Ovary (tissue), 9 donors: ENCODE measurements around the gene TBX2. TPM values are rescaled to one million over a fixed set of nuclear protein-coding genes. Genes with fewer than 3 reads are reported as not detected.
A peak's percentile ranks its signal among the peaks of the same experiment; 100 is the strongest.

ENCODE experiments used
- DNase-seq, 5 donors: peaks; one replicate each; pipeline ENCODE4 v3.0.0-alpha.2; 2019 to 2020
- H3K27ac ChIP-seq, 2 donors: fragments of 200-600 bp; one replicate each; pipeline versions ENCODE4 v1.5.1 to v1.8.0; 2019 to 2022
- H3K27me3 ChIP-seq: fragments of 200-600 bp; one replicate; pipeline ENCODE4 v1.8.0; 2022
- H3K36me3 ChIP-seq: fragments of 200-600 bp; sonication (generic); one replicate; pipeline ENCODE4 v1.5.1; 2019
- H3K4me1 ChIP-seq: one replicate; pipeline ENCODE4 v1.8.1; 2013; ENCODE audit warnings: mild to moderate bottlenecking, moderate library complexity; ENCODE audit not compliant: insufficient read depth
- H3K4me3 ChIP-seq: fragments of 200-600 bp; sonication (generic); one replicate; pipeline ENCODE4 v1.5.1; 2017
- H3K9me3 ChIP-seq, 2 donors: fragments of 200-600 bp in 1 of 2; sonication (generic) in 1 of 2; one replicate each; pipeline versions ENCODE4 v1.5.1 to v1.8.1; 2013 to 2019; ENCODE audit warnings: mild to moderate bottlenecking in 1 of 2, moderate library complexity in 1 of 2
- CTCF ChIP-seq, 3 donors: fragments of 450-650 bp in 2 of 3; fragments of 200-600 bp in 1 of 3; IDR thresholded peaks; one replicate each; pipeline versions ENCODE4 v1.5.1 to v1.8.0; 2016 to 2022; ENCODE audit warnings: antibody characterized with exemption in 3 of 3, mild to moderate bottlenecking in 1 of 3
- EP300 ChIP-seq: sonication (generic); formaldehyde crosslinking; IDR thresholded peaks from one replicate; pipeline ENCODE4 v1.6.1; 2017; ENCODE audit warnings: antibody characterized with exemption
- POLR2A ChIP-seq: fragments of 450-650 bp; IDR thresholded peaks from one replicate; pipeline ENCODE4 v1.6.1; 2017; ENCODE audit warnings: antibody characterized with exemption, mild to moderate bottlenecking, moderate library complexity
- WGBS, 3 donors: extraction: QIAGEN DNeasy Blood & Tissue Kit in 1 of 3; methylation state at CpG; one replicate each; pipeline versions ENCODE4 v1.1.5 to v1.1.7; 2013 to 2017; 5-methylcytosine and 5-hydroxymethylcytosine counted together
- intact Hi-C, 4 donors: fragments of 100-400 bp; cut with DNase I; formaldehyde crosslinking; loops; one replicate each; pipeline versions ENCODE4 v1.11.0 to v1.15.1; 2022 to 2023
- polyA plus RNA-seq, 2 donors: library from polyadenylated mRNA; stranded (reverse); fragments of 200-250 nt in 1 of 2; fragments of 350-450 nt in 1 of 2; fragmentation: Illumina TruSeq in 1 of 2; extraction: RNeasy Lipid Tissue Mini Kit (QIAGEN cat#74804) in 1 of 2; gene quantifications; one replicate each; pipeline ENCODE4 v1.2.3, GENCODE V29; 2013 to 2014
- total RNA-seq, 7 donors: library from RNA; depleted of rRNA in 2 of 7; stranded (reverse); fragments of >200 nt in 2 of 7; fragmentation: NEBNext Ultra II Directional in 3 of 7; extraction: Animal tissue kit (Norgen Biotek cat#: 25700) in 3 of 7; gene quantifications; one replicate each; pipeline versions ENCODE4 v1.1.0 to v1.2.4, GENCODE V29; 2016 to 2023
- donor health status: DM: no; HTN: no; CAD: no; lungs with moderate emphysema.
- donor health status: DM: no; HTN: no; CAD: no.
- donor health status: Bipolar disorder and iron deficiency.
- donor health status: DM: yes; HTN: yes; CAD: no.
- donor health status: DM: no; HTN: no; CAD: no.
- donor health status: DM: yes; HTN: yes; CAD: no.

The TBX2 gene
- total and polyA plus RNA-seq, 9 donors: 4.8 to 22.2 (median 16.0) TPM

GRCh38 chr17:61388561-61389356, 10.9 kb upstream of the TBX2 start:
- H3K27me3 ChIP-seq: no peaks in the 10 kb centered on the region
- 87 to 89% (median 88%) methylated on average over 21 of the region's 21 CpGs for WGBS, 3 donors
- no peaks in the 10 kb centered on the region for H3K9me3 ChIP-seq
- no peak for DNase-seq
- no peaks in the 10 kb centered on the region for H3K4me1 ChIP-seq
- no peaks in the 10 kb centered on the region for H3K36me3 ChIP-seq
- no peak overlapping the region for H3K27ac ChIP-seq
- intact Hi-C loops: no loop called here
- TF ChIP-seq CTCF (IDR thresholded peaks at IDR 0.05) (no peak), POLR2A (no peak), EP300 (no peak)
- no peak overlapping the region for H3K4me3 ChIP-seq

DNA sequence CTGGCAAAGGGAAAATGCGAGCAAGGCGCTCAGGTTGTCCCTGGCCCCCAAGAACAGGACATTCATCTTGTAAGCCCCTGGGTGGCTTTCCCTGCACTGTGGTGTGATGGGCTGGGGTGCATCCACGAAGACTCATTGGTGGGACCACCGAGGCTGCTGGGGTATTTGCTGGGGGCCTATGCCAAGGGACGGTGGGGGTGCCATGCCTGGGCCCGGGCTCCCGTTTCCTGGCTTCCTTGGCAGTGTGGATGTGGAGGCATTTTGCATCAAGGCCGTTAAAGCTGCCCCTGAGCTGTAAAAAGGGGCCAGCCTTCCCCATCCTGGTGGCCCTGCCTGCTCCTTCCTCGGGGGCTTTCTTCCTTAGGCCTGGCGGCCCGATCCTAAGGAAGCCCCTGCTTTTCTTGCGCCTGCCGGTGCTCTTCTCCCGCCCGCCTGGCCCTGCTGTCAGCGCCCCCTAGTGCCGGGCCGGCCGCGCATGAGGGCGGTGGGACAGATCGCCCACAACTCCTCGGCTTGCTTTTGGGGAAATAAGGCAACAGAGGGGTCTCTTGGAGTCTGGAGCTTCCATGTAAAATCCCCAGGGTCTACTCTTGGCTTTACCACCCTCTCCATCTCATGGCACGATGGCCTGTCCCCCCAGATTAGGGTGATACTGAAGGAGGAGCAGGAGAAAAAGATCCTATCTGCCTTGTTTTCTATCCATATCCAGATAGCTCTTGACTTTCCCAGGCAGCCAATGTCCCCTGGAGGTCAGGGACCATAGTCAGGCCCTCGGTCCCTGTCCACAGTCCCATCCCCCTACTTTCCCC, 9.8 kb upstream of the TBX2 start:
- DNase-seq: peak in 2 of 5 donors; percentile 55 to 70
- Histone ChIP-seq H3K27me3 (no peaks in the 10 kb centered on the region), H3K4me3 (no peak overlapping the region), H3K4me1 (no peaks in the 10 kb centered on the region), H3K36me3 (no peaks in the 10 kb centered on the region), H3K9me3 (no peaks in the 10 kb centered on the region), H3K27ac (no peak overlapping the region)
- intact Hi-C loops: loop anchor here in 2 of 4 donors (10.0 kb wide), 2 partner anchors 135 to 385 kb away; no protein-coding TSS in a partner anchor
- 23 to 26% (median 25%) methylated on average over 25 of the region's 25 CpGs for WGBS, 3 donors
- TF ChIP-seq CTCF (IDR thresholded peaks at IDR 0.05): peak; percentile 47 to 55 (median 48)
- no peak for TF ChIP-seq POLR2A
- no peak for TF ChIP-seq EP300

GRCh38 chr17:61390479-61390791, 9.2 kb upstream of the TBX2 start:
- H3K9me3 ChIP-seq: no peaks in the 10 kb centered on the region
- H3K27me3 ChIP-seq: no peaks in the 10 kb centered on the region
- H3K36me3 ChIP-seq: no peaks in the 10 kb centered on the region
- DNase-seq: no peak
- no peaks in the 10 kb centered on the region for H3K4me1 ChIP-seq
- 68 to 73% (median 70%) methylated on average over 11 of the region's 11 CpGs for WGBS, 3 donors
- H3K4me3 ChIP-seq: no peak overlapping the region
- TF ChIP-seq CTCF (IDR thresholded peaks at IDR 0.05): no peak
- TF ChIP-seq EP300: no peak
- TF ChIP-seq POLR2A: no peak
- H3K27ac ChIP-seq: no peak overlapping the region
- intact Hi-C loops: loop anchor here in 2 of 4 donors (10.0 kb wide), 2 partner anchors 136 to 386 kb away; no protein-coding TSS in a partner anchor

DNA sequence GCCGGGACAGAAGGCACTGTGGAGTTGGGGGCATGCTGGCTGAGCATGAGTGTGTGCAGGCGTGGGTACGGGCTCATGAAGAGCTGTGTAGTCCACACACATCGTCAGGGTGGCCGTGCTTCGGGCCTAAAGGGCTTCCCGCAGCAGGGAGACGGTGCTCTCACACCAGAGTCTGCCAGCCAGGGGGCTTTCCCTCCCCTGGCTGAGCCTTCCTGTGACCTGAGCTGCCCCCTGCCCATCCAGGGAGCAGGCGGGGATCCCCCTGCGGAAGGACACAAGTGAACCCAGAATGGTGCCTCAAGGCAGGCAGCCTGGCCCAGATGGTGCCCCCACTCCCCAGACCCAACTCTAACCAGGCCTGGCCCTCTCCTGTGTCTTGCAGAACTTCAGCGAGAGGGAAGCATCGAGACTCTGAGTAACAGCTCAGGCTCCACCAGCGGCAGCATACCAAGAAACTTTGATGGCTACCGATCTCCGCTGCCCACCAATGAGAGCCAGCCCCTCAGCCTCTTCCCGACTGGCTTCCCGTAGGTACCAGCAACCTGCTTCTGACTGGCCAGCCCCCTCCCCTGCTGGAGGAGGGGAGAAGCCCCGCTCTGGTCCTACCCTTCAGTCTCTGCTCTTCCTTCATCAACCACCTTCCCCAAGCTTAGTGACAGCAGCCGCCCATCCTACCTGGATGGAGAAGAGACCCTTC, 7.9 kb upstream of the TBX2 start:
- TF ChIP-seq CTCF (IDR thresholded peaks at IDR 0.05) (no peak), POLR2A (no peak), EP300 (no peak)
- no peak overlapping the region for H3K4me3 ChIP-seq
- peaks cover 5% of the 10 kb centered on the region for H3K27me3 ChIP-seq
- WGBS, 3 donors: 91 to 94% (median 93%) methylated on average over 18 to 19 of the region's 19 CpGs
- intact Hi-C loops: loop anchor here in 2 of 4 donors (10.0 kb wide), 2 partner anchors 137 to 387 kb away; no protein-coding TSS in a partner anchor
- no peaks in the 10 kb centered on the region for H3K36me3 ChIP-seq
- H3K4me1 ChIP-seq: no peaks in the 10 kb centered on the region
- H3K27ac ChIP-seq: no peak overlapping the region
- DNase-seq: no peak
- H3K9me3 ChIP-seq: no peaks in the 10 kb centered on the region
